Epithelial cell of prostate (primary cell): ENCODE results near the gene AMACR.

Experiments
- DNase-seq: peaks from one replicate; pipeline ENCODE4 v3.0.0-alpha.2; 2011; ENCODE audit warnings: low read depth, low spot score
- H3K27ac ChIP-seq: fragments of 450-650 bp; 2 replicates; pipeline ENCODE4 v1.5.1; 2017; ENCODE audit warnings: mild to moderate bottlenecking

The AMACR gene

GRCh38 chr5:34007621-34008600 is at the start of gene AMACR:
AMACR (minus strand) TSS chr5:34008050; CDS start chr5:34008019, 31 bp downstream.
- H3K27ac ChIP-seq: peak within 1 kb of the TSS; percentile 83
- no peak for DNase-seq

GRCh38 chr5:34057569-34057968 is 49.7 kb upstream of the AMACR start:
- DNase-seq: no peak
- H3K27ac ChIP-seq: no peak overlapping the region

- no peak for DNase-seq
- no peak overlapping the region for H3K27ac ChIP-seq
These were observed 49.3 kb upstream of the AMACR start for GRCh38 chr5:34057118-34057517.

GRCh38 chr5:34055667-34056066 is 47.8 kb upstream of the AMACR start:
- no peak for DNase-seq
- no peak overlapping the region for H3K27ac ChIP-seq

GRCh38 chr5:34054400-34054729 is 46.5 kb upstream of the AMACR start:
- H3K27ac ChIP-seq: peak overlapping the region; percentile 80
- no peak for DNase-seq

- H3K27ac ChIP-seq: peak overlapping the region; percentile 80
These were observed 45.9 kb upstream of the AMACR start for GRCh38 chr5:34053571-34054399.

GRCh38 chr5:34053133-34053532 is 45.3 kb upstream of the AMACR start:
- H3K27ac ChIP-seq: peak overlapping the region; percentile 80
- DNase-seq: peak; percentile 70

More at GRCh38 chr5:34053571-34054399, 45.9 kb upstream of the AMACR start:
- DNase-seq: no peak

GRCh38 chr5:34051374-34051980 is 43.6 kb upstream of the AMACR start:
- H3K27ac ChIP-seq: no peak overlapping the region
- DNase-seq: no peak

- peak overlapping the region; percentile 6 for H3K27ac ChIP-seq
- DNase-seq: no peak
These were observed 40.1 kb upstream of the AMACR start for GRCh38 chr5:34047774-34048572.

GRCh38 chr5:34047143-34047542 is 39.3 kb upstream of the AMACR start:
- no peak for DNase-seq
- H3K27ac ChIP-seq: peak overlapping the region; percentile 28

GRCh38 chr5:34045996-34046395 is 38.1 kb upstream of the AMACR start:
- H3K27ac ChIP-seq: peak overlapping the region; percentile 28
- DNase-seq: peak; percentile 63

- no peak overlapping the region for H3K27ac ChIP-seq
- DNase-seq: no peak
These were observed 37.2 kb upstream of the AMACR start for GRCh38 chr5:34045023-34045422.

GRCh38 chr5:34043099-34043876 is 35.4 kb upstream of the AMACR start, which contains the start of gene C1QTNF3:
C1QTNF3 (minus strand) TSS chr5:34043213; CDS start chr5:34043125, 88 bp downstream.
- DNase-seq: no peak
- no peak within 1 kb of the TSS for H3K27ac ChIP-seq

GRCh38 chr5:34042321-34042720 is 34.5 kb upstream of the AMACR start:
- DNase-seq: no peak
- H3K27ac ChIP-seq: no peak overlapping the region

- H3K27ac ChIP-seq: no peak overlapping the region
- DNase-seq: no peak
These were observed 33.6 kb upstream of the AMACR start for GRCh38 chr5:34041247-34041972.

GRCh38 chr5:34040472-34040871 is 32.6 kb upstream of the AMACR start:
- H3K27ac ChIP-seq: no peak overlapping the region
- no peak for DNase-seq

GRCh38 chr5:34039398-34040157 is 31.7 kb upstream of the AMACR start:
- no peak overlapping the region for H3K27ac ChIP-seq
- no peak for DNase-seq

GRCh38 chr5:34038838-34039237 is 31.0 kb upstream of the AMACR start:
- H3K27ac ChIP-seq: no peak overlapping the region
- no peak for DNase-seq
